GM18867 (cell line): Measurements from ENCODE around the gene LRRC71.

Experiments used
- ATAC-seq: cut with Tn5 transposase; IDR thresholded peaks from one replicate; pipeline ENCODE4 v1.9.1; 2021; ENCODE audit warnings: mild to moderate bottlenecking, moderate library complexity; ENCODE audit not compliant: unreplicated experiment

LRRC71 gene

DNA sequence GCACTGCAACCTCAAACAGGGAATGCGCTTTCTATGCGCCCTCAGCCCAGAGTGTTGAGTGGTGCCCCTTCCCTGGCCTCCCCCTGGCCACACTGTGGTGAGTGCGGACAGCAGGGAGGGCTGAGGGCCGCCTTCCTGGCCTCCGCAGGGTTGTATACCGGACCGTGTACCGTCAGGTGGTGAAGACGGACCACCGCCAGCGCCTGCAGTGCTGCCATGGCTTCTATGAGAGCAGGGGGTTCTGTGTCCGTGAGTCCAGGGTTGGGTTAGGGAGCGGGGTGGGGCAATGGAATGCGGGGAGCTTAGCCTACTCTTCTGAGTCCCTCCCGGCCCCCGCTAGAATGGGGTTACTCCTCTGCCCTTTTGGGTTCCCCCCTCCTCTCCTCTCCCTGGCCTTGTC, 15.3 kb upstream of the LRRC71 start:
- ATAC-seq, result no peak

DNA sequence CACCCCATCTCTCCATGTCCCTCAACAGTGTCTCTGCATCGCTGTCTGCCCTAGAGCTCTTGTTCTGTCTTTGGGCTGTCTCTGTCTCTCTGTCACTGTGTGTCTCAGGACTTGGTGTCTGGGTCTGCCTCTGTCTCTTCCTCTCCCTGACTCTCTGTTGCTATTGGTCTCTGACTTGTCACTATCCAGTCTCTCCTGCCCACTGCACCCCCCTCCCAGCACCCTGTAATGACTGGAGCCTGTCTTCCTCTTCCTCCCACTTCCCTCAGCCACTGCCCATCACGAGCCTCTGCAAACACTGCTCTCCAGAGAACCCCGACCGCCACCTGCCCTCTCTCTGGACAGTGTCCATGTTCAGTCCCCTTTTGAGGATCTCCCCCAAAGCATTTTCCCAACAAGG, 14.8 kb upstream of the LRRC71 start:
- ATAC-seq, result no peak

DNA sequence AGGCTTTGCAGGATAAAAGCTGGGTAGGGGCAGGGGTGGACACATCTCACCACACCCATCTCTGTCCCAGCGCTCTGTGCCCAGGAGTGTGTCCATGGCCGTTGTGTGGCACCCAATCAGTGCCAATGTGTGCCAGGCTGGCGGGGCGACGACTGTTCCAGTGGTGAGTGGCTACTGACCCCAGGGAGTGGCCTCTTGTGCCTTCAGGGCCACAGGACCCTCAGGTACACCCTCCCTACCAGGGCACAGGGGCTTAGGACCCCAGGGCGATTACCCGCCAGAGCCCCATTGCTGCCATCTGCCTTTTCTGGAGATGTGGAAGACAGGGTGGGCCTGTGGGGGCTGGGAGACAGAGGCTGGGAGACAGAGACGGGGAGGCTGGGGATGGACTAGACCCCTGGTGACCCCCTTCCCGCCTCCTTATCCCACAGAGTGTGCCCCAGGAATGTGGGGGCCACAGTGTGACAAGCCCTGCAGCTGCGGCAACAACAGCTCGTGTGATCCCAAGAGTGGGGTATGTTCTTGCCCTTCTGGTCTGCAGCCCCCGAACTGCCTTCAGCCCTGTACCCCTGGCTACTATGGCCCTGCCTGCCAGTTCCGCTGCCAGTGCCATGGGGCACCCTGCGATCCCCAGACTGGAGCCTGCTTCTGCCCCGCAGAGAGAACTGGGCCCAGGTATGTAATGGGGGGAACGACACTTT, 14.1 kb upstream of the LRRC71 start:
- no peak for ATAC-seq

DNA sequence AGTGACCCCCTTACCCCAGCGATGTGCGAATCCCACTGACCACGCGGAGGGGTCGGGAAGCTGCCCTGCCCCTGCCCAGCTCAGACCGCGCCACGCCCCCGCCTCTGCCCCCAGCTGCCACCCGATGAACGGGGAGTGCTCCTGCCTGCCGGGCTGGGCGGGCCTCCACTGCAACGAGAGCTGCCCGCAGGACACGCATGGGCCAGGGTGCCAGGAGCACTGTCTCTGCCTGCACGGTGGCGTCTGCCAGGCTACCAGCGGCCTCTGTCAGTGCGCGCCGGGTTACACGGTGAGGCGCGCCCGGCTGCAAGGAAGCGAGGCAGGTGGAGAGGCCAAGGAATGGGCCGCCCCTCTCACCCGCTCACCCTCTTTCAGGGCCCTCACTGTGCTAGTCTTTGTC, 11.9 kb upstream of the LRRC71 start:
- ATAC-seq, result no peak

DNA sequence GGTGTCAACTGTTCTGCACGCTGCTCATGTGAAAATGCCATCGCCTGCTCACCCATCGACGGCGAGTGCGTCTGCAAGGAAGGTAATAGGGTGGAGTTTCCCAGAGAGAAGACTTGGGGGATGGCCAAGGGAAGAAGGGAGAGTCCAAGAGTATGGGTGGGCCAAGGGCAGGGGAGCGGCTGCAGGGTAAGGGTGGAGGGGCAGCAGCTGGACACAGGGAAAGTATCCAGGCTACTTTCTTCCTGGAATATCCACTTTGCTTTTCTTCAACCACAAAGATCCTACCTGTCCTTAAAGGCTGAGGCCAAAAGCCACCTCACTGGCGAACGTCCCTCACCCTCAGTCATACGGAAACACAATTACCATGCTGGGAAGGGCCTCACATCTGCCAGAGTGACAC, 11.5 kb upstream of the LRRC71 start:
- ATAC-seq, result no peak

DNA sequence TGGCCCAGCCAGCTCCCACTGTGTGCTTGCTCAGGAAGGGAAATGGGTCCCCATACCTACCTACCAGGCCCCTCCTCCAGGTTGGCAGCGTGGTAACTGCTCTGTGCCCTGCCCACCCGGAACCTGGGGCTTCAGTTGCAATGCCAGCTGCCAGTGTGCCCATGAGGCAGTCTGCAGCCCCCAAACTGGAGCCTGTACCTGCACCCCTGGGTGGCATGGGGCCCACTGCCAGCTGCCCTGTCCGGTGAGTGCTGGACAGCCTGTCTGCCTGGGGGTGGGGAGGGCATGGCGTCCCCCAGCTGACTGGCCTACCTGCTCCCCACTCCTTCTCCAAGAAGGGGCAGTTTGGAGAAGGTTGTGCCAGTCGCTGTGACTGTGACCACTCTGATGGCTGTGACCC, 10.8 kb upstream of the LRRC71 start:
- ATAC-seq, result no peak

DNA sequence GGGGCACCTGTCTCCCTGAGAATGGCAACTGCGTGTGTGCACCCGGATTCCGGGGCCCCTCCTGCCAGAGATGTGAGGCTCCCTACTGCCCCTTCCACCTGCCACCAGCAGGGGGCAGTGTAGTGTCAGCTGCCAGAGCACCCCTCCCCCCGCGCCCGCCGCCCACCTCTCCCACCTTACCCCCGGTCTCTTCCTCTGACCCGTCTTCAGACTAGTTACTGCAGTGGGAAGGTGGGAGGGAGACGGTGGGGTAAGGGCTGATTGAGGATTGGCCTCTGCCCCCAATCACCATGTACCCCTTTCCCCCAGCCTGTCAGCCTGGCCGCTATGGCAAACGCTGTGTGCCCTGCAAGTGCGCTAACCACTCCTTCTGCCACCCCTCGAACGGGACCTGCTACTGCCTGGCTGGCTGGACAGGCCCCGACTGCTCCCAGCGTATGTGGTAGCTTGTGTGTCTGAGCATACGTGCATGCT, 10.1 kb upstream of the LRRC71 start:
- ATAC-seq, result no peak

DNA sequence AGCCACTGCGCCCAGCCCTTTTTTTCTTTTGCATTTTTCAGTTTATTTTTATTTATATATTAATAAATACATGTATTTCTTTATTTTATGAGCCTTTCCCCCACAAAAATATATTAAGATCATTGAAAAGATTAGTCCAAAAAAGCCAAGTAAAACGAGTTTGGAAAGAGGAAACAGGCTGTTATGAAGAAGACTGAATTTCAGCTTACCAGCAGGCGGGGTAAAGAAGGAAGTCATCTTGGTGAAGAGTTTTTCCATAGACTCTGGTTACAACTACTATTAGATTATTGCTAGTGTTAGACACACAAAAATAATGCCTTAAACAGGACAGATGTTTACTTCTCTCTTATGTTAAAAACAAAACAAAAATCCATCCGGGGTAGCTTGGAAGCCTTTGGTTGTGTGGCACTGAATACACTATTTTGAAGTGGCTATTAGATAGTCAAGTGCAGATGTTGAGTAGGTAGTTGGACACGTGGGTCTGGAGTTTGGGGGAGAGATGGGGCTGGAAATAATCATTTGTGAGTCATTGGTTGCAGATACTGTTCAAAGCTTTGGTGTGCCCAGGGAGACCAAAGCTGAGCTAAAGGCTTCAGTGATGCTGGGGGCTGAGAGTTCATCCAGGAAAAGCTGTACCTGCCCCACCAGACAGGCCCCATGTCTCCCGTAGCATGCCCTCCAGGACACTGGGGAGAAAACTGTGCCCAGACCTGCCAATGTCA, 8.7 kb upstream of the LRRC71 start:
- no peak for ATAC-seq

DNA sequence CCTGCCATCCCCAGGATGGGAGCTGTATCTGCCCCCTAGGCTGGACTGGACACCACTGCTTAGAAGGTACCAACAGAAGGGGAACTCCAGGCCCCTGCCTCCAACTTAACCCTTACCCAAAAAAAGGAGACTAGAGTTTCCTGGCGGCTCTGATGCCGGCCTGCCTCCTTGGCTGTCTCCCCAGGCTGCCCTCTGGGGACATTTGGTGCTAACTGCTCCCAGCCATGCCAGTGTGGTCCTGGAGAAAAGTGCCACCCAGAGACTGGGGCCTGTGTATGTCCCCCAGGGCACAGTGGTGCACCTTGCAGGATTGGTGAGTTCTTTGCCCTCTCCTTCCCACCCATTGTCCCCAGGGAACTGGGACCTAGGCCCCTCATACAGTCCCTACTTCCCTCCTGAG, 8.1 kb upstream of the LRRC71 start:
- ATAC-seq, result no peak

DNA sequence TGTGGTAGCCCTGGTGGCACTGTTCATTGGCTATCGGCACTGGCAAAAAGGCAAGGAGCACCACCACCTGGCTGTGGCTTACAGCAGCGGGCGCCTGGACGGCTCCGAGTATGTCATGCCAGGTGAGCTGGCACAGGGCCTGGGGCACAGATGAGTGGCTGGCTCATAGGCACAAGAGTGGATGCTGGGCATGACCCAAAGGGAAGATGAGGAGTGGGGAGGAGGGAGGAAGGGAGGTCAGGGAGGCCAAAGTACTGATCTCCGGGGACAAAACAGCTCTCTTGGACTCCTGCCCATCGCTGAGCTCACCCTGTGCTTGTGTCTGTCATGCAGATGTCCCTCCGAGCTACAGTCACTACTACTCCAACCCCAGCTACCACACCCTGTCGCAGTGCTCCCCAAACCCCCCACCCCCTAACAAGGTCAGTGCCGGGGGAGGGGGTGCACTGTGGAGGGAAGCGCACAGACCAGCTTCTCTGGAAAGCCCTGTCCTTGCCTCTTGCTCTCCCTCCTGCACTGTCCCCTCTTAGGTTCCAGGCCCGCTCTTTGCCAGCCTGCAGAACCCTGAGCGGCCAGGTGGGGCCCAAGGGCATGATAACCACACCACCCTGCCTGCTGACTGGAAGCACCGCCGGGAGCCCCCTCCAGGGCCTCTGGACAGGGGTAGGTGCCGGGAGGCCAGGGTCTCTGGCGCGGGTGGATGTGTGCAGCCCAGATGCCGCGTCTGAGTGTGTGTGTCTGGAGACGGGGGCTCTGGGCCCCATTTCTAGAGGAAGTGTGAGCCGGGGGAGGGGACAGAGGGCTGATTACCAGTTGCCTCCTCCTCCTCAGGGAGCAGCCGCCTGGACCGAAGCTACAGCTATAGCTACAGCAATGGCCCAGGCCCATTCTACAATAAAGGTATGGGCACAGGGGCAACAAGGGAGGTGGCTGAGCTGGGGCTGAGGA, 7.3 kb upstream of the LRRC71 start:
- no peak for ATAC-seq

DNA sequence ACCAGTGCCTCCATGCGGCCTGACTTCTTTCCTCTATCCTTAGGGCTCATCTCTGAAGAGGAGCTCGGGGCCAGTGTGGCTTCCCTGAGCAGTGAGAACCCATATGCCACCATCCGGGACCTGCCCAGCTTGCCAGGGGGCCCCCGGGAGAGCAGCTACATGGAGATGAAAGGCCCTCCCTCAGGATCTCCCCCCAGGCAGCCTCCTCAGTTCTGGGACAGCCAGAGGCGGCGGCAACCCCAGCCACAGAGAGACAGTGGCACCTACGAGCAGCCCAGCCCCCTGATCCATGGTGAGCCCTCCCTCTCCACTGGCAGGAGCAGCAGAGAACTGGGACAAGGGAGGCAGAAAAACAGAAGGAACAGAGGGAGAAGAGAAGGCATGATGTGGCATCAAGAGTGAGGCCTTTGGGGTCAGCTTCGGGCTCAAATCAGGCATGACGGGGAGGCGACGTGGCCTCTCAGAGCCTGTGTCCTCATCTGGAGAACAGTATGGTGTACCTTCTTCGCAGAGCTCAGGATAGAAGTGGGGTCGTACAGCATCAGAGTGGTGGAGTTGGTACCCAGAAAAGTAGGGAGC, 6.5 kb upstream of the LRRC71 start:
- no peak for ATAC-seq

DNA sequence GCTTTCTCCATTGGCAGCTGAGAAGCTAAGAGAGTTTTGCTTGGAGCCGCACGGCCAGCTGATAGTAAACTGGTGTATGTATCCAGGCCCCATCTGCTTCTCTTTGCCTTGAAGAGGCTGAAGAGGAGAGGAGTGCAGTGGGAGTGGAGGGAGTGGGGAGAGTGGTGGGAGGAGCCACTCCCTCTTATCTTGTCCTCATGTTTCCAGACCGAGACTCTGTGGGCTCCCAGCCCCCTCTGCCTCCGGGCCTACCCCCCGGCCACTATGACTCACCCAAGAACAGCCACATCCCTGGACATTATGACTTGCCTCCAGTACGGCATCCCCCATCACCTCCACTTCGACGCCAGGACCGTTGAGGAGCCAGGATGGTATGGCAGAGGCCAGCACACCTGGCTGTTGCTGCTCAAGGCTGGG, 6.0 kb upstream of the LRRC71 start:
- ATAC-seq, result no peak

DNA sequence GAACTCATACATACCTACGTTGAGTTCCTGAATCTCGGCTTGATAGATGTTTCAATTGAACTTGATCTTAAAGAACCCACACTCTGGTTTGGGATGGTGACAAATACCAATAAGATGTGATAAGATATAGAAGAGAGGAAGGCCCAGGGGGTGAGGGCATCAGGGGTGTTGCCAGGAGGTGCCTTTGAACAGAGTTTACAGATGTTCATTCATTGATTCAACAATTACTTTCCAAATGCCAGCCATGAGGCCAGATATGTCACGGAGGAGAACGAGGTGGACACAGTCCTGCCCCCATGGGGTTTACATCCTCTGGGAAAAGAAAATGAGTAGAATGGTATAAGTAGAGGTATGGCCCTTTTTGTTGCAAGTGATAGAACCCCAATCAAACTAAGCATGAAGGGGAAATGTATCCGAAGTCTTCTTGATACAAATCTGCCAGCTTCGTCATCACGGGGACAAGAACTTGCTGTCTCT, 659 bp downstream of the LRRC71 start:
- no peak for ATAC-seq

DNA sequence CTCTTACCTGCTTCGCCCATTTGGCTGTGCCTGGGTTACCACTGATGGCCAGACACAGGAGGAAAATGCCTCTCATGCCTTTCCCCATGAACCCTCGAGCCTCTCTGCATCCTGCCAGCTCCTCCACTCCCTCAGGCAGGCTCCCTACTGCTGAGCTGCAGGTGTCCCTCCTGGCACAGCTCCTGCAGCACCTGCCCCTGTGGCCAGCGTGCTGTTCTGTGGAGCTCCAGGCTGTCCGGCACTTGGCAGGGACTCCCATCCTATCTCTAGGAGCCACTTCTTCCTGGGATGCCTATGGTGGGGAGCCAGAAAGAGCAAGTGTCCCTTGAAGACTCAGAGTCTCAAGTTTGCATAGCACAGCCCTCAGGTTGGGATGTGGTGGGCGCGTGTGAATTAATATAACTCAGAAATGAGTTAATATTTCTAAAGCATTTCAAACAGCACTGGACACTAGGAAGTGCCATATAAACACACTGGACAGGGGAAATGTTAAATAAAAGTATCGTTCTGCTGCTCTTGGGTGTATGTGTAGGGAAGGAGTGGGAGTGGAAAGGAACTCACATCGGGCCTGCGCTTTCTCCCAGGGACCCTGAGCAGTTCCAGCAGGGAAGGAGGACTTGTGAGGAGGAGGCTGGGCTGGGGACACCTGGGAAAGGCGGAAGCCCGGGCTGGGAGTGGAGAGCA, 2.7 kb downstream of the LRRC71 start:
- ATAC-seq, result no peak

DNA sequence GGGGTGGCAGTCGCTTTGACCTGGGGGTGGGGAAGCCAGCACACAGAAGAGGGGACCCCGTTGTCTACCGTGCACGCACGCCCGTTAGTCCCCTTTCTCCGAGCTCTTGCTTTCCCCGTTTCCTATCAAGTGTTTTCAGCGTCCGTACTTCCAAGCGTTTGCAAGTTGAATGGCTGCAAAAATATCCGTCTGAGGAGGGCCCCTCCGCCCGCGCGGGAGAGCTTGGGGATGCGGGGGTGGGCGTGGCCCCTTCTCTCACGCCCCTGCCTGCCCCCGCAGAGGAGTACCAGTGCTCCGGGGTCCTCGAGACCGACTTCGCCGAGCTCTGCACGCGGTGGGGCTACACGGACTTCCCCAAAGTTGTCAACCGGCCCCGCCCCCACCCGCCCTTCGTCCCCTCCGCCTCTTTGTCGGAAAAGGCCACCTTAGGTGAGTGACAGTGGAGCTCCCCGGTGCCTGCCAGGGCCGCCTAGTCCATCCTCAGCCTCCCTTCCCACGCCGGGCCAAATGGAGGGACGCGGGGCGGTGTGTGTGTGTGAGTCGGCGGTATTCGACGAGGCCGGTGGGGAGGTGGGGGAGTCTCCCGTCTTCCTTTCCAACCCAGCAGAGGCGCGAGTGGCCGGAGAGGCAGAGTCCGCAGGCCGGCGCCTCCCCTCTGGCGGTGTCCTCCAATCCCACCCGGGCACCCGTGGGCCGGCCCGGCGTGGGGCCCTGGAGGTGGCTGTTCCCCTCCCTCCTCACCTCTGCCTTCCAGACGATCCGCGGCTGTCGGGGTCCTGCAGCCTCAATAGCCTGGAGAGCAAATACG, 3.4 kb downstream of the LRRC71 start:
- ATAC-seq, result no peak

DNA sequence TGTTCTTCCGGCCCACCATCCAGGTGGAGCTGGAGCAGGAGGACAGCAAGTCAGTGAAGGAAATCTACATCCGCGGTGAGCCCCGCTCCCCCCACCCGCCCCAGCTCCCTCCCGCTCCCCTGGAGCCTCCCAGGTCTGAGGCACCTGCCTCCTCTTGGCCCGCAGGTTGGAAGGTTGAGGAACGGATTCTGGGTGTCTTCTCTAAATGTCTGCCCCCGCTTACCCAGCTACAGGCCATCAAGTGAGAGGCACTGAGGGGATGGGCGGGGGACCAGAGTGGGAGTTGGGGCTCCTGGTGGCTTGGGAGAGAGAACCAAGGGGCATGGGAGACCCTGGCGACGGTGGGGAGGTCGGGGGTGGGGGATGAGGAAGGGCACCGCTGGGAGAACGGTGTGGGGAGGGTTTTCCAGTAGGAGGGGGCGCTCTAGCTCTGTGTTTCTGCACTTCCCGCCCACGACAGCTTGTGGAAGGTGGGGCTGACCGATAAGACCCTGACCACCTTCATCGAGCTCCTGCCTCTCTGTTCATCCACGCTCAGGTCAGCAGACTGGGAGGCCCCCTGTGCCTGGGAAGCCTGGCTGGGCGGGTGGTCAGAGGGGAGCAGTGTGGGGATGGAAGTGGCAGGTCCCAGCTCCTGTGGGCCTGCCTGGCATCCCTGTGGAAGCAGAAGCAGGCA, 4.2 kb downstream of the LRRC71 start:
- ATAC-seq, result no peak

DNA sequence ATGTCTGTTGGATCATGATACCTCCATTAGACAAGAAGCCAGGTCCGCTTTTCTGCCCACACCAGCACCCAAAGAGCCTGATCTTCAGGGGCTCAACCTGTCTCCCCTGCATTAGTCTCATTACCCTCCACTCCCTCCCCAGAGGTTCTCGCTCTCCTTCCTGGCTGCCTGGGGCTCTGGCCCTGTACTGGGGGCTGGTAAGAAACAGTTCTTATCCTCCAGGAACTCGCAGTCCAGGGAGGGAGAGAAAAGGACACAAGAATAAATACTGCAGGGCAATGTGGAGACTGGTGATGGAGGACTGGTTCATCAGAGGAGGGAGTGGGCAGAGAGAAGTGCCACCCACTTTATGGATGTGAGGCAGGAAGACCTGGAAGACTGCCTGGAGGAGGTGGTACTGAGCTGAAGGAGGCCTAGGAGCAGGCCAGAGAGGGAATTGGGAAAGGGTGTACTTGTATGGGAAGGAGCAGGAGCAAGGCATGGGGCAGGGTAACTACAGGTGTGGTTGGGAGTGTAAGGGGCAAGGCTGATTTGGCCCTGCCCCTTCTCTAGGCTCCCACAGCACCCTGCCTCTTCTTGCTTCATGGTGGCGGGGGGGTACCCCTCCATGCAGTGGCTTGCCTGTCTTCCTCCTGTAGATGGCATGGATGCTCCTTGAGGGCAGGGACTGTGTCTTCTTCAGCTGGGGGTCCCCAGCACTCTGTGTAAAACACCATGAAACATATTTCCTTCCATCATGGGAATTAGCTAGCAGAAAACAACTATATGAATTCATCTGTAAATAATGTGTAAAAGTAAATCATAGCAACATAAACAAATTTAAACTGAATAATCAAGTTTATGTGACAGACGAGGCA, 5.0 kb downstream of the LRRC71 start:
- ATAC-seq, result no peak

DNA sequence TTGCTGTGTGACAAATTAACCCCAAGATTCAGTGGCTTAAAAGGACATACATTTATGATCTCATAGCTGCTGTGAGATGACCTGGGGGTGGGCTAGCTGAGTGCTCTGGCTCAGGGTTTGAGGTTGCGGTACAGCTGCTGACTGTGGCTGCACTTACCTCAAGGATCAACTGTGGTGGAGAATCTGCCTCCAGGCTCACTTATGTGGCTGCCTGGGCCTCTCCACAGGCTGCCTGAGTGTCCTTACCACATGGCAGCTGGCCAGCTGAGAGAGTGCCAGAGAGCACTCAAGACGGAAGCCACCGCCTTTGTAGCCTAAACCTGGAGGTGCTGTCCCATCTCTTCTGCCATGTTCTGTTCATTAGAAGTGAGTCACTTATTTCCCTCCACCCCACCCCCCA, 5.7 kb downstream of the LRRC71 start:
- ATAC-seq, result no peak
